Trophoblast cell (in vitro differentiated cells and primary cell): Measurements from ENCODE around the gene PALLD.

Source experiments
- DNase-seq, 2 donors: peaks; one replicate each; pipeline ENCODE4 v3.0.0-alpha.2; 2016
- H2AFZ ChIP-seq: 2 replicates; pipeline ENCODE4 v1.6.1; 2013; ENCODE audit warnings: low read length, moderate library complexity, mild to moderate bottlenecking; ENCODE audit not compliant: insufficient read depth, poor library complexity
- H2AK5ac ChIP-seq: 2 replicates; pipeline ENCODE4 v1.6.1; 2013; ENCODE audit warnings: mild to moderate bottlenecking, low read length
- H2BK120ac ChIP-seq: 2 replicates; pipeline ENCODE4 v1.6.1; 2013; ENCODE audit warnings: low read length, mild to moderate bottlenecking, moderate library complexity; ENCODE audit not compliant: insufficient read depth, poor library complexity
- H2BK12ac ChIP-seq: 2 replicates; pipeline ENCODE4 v1.6.1; 2013; ENCODE audit warnings: mild to moderate bottlenecking, low read length, moderate library complexity
- H2BK5ac ChIP-seq: 2 replicates; pipeline ENCODE4 v1.6.1; 2013; ENCODE audit warnings: low read length, low read depth, moderate library complexity, mild to moderate bottlenecking; ENCODE audit not compliant: poor library complexity
- H3K14ac ChIP-seq: 2 replicates; pipeline ENCODE4 v1.6.1; 2013; ENCODE audit warnings: mild to moderate bottlenecking, low read length
- H3K18ac ChIP-seq: 2 replicates; pipeline ENCODE4 v1.6.1; 2013; ENCODE audit warnings: mild to moderate bottlenecking, low read length
- H3K23ac ChIP-seq: 2 replicates; pipeline ENCODE4 v1.6.1; 2013; ENCODE audit warnings: low read length
- H3K27ac ChIP-seq: 2 replicates; pipeline ENCODE4 v1.5.1; 2013; ENCODE audit warnings: low read depth, mild to moderate bottlenecking, inconsistent platforms, low read length, moderate library complexity
- H3K27me3 ChIP-seq: 2 replicates; pipeline ENCODE4 v1.6.1; 2013; ENCODE audit warnings: inconsistent platforms, mild to moderate bottlenecking, low read length, moderate library complexity; ENCODE audit not compliant: insufficient read depth
- H3K36me3 ChIP-seq, 2 experiments: 1 replicate in 1 of 2; 2 replicates in 1 of 2; pipeline ENCODE4 v1.6.1; 2013; ENCODE audit warnings: low read length in 2 of 2, mild to moderate bottlenecking in 2 of 2, moderate library complexity in 1 of 2; ENCODE audit not compliant: insufficient read depth in 2 of 2, control insufficient read depth in 1 of 2
- H3K4ac ChIP-seq: 2 replicates; pipeline ENCODE4 v1.6.1; 2013; ENCODE audit warnings: low read depth, mild to moderate bottlenecking, low read length, moderate library complexity
- H3K4me1 ChIP-seq, 2 experiments: 1 replicate in 1 of 2; 2 replicates in 1 of 2; pipeline ENCODE4 v1.6.1; 2013; ENCODE audit warnings: low read length in 2 of 2, mild to moderate bottlenecking in 2 of 2, moderate library complexity in 1 of 2; ENCODE audit not compliant: insufficient read depth in 2 of 2, control insufficient read depth in 1 of 2
- H3K4me2 ChIP-seq: 2 replicates; pipeline ENCODE4 v1.6.1; 2013; ENCODE audit warnings: inconsistent platforms, mild to moderate bottlenecking, low read length, moderate library complexity
- H3K4me3 ChIP-seq: 2 replicates; pipeline ENCODE4 v1.5.1; 2013; ENCODE audit warnings: mild to moderate bottlenecking, low read depth, low read length, inconsistent platforms
- H3K79me1 ChIP-seq: one replicate; pipeline ENCODE4 v1.6.1; 2013; ENCODE audit warnings: low read length
- H3K79me2 ChIP-seq: 2 replicates; pipeline ENCODE4 v1.6.1; 2013; ENCODE audit warnings: low read length, mild to moderate bottlenecking; ENCODE audit not compliant: control insufficient read depth, insufficient read depth, poor library complexity
- H3K9ac ChIP-seq: 2 replicates; pipeline ENCODE4 v1.6.1; 2013; ENCODE audit warnings: mild to moderate bottlenecking, low read length
- H3K9me3 ChIP-seq: 2 replicates; pipeline ENCODE4 v1.6.1; 2013; ENCODE audit warnings: low read depth, mild to moderate bottlenecking, control low read depth, inconsistent platforms, low read length; ENCODE audit not compliant: insufficient read depth
- H4K12ac ChIP-seq: 2 replicates; pipeline ENCODE4 v1.6.1; 2013; ENCODE audit warnings: low read depth, mild to moderate bottlenecking, low read length, moderate library complexity
- H4K8ac ChIP-seq: 2 replicates; pipeline ENCODE4 v1.6.1; 2013; ENCODE audit warnings: low read depth, mild to moderate bottlenecking, low read length, moderate library complexity
- H4K91ac ChIP-seq: one replicate; pipeline ENCODE4 v1.6.1; 2013; ENCODE audit warnings: low read depth, mild to moderate bottlenecking, low read length, moderate library complexity
- WGBS: extraction: QIAGEN DNeasy Blood & Tissue Kit; methylation state at CpG from one replicate; pipeline ENCODE4 v1.1.7; 2013; ENCODE audit warnings: missing lambda C conversion rate; ENCODE audit not compliant: insufficient read length, insufficient coverage; ENCODE audit errors: extremely low coverage; 5-methylcytosine and 5-hydroxymethylcytosine counted together

PALLD gene

GRCh38 chr4:168528131-168528949, 31.5 kb downstream of the PALLD start:
- no CpG with 5 or more reads among the region's 8 CpGs for WGBS
- H3K4me2 ChIP-seq, result no peak overlapping the region
- no peak overlapping the region for H2BK12ac ChIP-seq
- H3K14ac ChIP-seq, result no peak overlapping the region
- H2AFZ ChIP-seq, result no peak overlapping the region
- no peaks in the 10 kb centered on the region for H3K79me2 ChIP-seq
- H4K8ac ChIP-seq, result no peak overlapping the region
- peaks cover 2 to 3% of the 10 kb centered on the region in 2 experiments for H3K4me1 ChIP-seq
- no peaks in the 10 kb centered on the region for H3K9me3 ChIP-seq
- no peak overlapping the region for H3K23ac ChIP-seq
- no peak overlapping the region for H2BK5ac ChIP-seq
- no peak overlapping the region for H3K4ac ChIP-seq
- no peak overlapping the region for H3K4me3 ChIP-seq
- no peak overlapping the region for H2BK120ac ChIP-seq
- H2AK5ac ChIP-seq, result no peak overlapping the region
- no peaks in the 10 kb centered on the region for H3K27me3 ChIP-seq
- no peak overlapping the region for H4K12ac ChIP-seq
- DNase-seq, result peak; percentile 42 to 87
- H3K18ac ChIP-seq, result no peak overlapping the region
- no peak overlapping the region for H4K91ac ChIP-seq
- H3K79me1 ChIP-seq, result peaks cover 1% of the 10 kb centered on the region
- H3K27ac ChIP-seq, result no peak overlapping the region
- H3K36me3 ChIP-seq, result no peaks in the 10 kb centered on the region
- H3K9ac ChIP-seq, result no peak overlapping the region

GRCh38 chr4:168529257-168529656, 32.4 kb downstream of the PALLD start:
- Histone ChIP-seq H3K18ac (no peak overlapping the region), H3K79me2 (no peaks in the 10 kb centered on the region), H3K4me3 (no peak overlapping the region), H2BK120ac (no peak overlapping the region), H2AFZ (no peak overlapping the region), H3K4me1 (peaks cover 2 to 3% of the 10 kb centered on the region in 2 experiments), H3K4me2 (no peak overlapping the region), H3K4ac (no peak overlapping the region), H3K79me1 (peaks cover 1% of the 10 kb centered on the region), H4K91ac (no peak overlapping the region), H3K27me3 (no peaks in the 10 kb centered on the region), H3K9ac (no peak overlapping the region), H2BK5ac (no peak overlapping the region), H2AK5ac (no peak overlapping the region), H3K27ac (no peak overlapping the region), H3K36me3 (no peaks in the 10 kb centered on the region), H3K14ac (no peak overlapping the region), H3K9me3 (no peaks in the 10 kb centered on the region), H4K8ac (no peak overlapping the region), H2BK12ac (no peak overlapping the region), H4K12ac (no peak overlapping the region), H3K23ac (no peak overlapping the region)
- no CpG with 5 or more reads among the region's 6 CpGs for WGBS
- no peak for DNase-seq

- no peaks in the 10 kb centered on the region for H3K27me3 ChIP-seq
- H3K18ac ChIP-seq, result no peak overlapping the region
- no peak overlapping the region for H3K23ac ChIP-seq
- no peak overlapping the region for H2BK12ac ChIP-seq
- no peak overlapping the region for H3K4me3 ChIP-seq
- no peak overlapping the region for H2AFZ ChIP-seq
- H4K91ac ChIP-seq, result no peak overlapping the region
- no peak overlapping the region for H3K27ac ChIP-seq
- H3K79me1 ChIP-seq, result peaks cover 1% of the 10 kb centered on the region
- no peaks in the 10 kb centered on the region for H3K9me3 ChIP-seq
- no peak overlapping the region for H2BK5ac ChIP-seq
- no peak overlapping the region for H3K4me2 ChIP-seq
- H2AK5ac ChIP-seq, result no peak overlapping the region
- no peaks in the 10 kb centered on the region for H3K36me3 ChIP-seq
- H4K8ac ChIP-seq, result no peak overlapping the region
- WGBS, result no CpG with 5 or more reads among the region's 4 CpGs
- H3K4me1 ChIP-seq, result peaks cover 3 to 5% of the 10 kb centered on the region in 2 experiments
- no peak overlapping the region for H4K12ac ChIP-seq
- no peak overlapping the region for H3K4ac ChIP-seq
- peak; percentile 69 to 87 for DNase-seq
- H3K14ac ChIP-seq, result no peak overlapping the region
- no peak overlapping the region for H3K9ac ChIP-seq
- no peak overlapping the region for H2BK120ac ChIP-seq
- no peaks in the 10 kb centered on the region for H3K79me2 ChIP-seq
Observed at GRCh38 chr4:168531305-168531704, 34.5 kb downstream of the PALLD start.

- Histone ChIP-seq H3K4me2 (no peak overlapping the region), H3K23ac (no peak overlapping the region), H3K4ac (no peak overlapping the region), H2BK120ac (no peak overlapping the region), H3K36me3 (no peaks in the 10 kb centered on the region), H3K79me2 (no peaks in the 10 kb centered on the region), H2AFZ (no peak overlapping the region), H3K9me3 (no peaks in the 10 kb centered on the region), H3K4me1 (peaks cover 0 to 2% of the 10 kb centered on the region in 2 experiments), H3K79me1 (no peaks in the 10 kb centered on the region), H3K4me3 (no peak overlapping the region), H3K18ac (no peak overlapping the region), H4K8ac (no peak overlapping the region), H2AK5ac (no peak overlapping the region), H3K14ac (no peak overlapping the region), H3K9ac (no peak overlapping the region), H2BK5ac (no peak overlapping the region), H3K27ac (no peak overlapping the region), H4K12ac (no peak overlapping the region), H4K91ac (no peak overlapping the region), H2BK12ac (no peak overlapping the region), H3K27me3 (no peaks in the 10 kb centered on the region)
- WGBS, result no CpG with 5 or more reads among the region's 1 CpG
- DNase-seq, result no peak
Observed at GRCh38 chr4:168534535-168534934, 37.7 kb downstream of the PALLD start.
